HCT116 (cell line): ENCODE measurements around the gene PRPF6.

Experiments used
- POLR2A ChIP-seq: IDR thresholded peaks from 2 replicates; pipeline ENCODE4 v1.7.0; 2011; ENCODE audit warnings: borderline replicate concordance; ENCODE audit not compliant: insufficient read depth, insufficient read length; ENCODE audit errors: extremely low read depth
- TCF7L2 ChIP-seq: IDR thresholded peaks from 2 replicates; pipeline ENCODE4 v1.7.0; 2011; ENCODE audit warnings: borderline replicate concordance, inconsistent platforms; ENCODE audit not compliant: insufficient read depth, insufficient read length; ENCODE audit errors: extremely low read depth
- TF ChIP-seq, protein P1 (sequence below), 3 experiments: fragments of 200-600 bp in 1 of 3; sonication (generic) in 1 of 3; IDR thresholded peaks in 2 of 3; conservative IDR thresholded peaks in 1 of 3; 2 replicates each; pipeline ENCODE4 v1.5.1; 2012 to 2017; ENCODE audit warnings: low read depth in 2 of 3, low read length in 2 of 3, antibody characterized with exemption in 1 of 3, borderline replicate concordance in 1 of 3, control low read depth in 1 of 3, mild to moderate bottlenecking in 1 of 3, mixed read lengths in 1 of 3, mixed run types in 1 of 3, moderate library complexity in 1 of 3; ENCODE audit not compliant: insufficient read depth in 1 of 3

DNA sequence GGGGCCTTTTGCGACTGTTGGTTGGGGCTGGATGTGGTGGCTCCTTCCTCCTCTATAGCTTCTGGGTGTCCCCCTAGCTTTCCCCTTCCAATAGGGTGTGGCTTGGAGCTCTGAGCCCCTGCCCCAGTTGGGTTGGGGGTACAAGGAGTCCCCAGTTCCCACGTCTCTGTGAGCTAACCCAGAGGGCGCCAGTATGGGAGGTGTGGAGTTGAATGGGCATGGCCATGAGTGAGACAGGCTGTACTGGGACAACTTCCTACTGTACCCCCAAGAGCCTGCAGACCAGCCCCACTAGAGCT lies 56.2 kb downstream of the PRPF6 start:
- TF ChIP-seq TCF7L2, result no peak
- TF ChIP-seq POLR2A, result no peak
- TF ChIP-seq, protein P1, sequence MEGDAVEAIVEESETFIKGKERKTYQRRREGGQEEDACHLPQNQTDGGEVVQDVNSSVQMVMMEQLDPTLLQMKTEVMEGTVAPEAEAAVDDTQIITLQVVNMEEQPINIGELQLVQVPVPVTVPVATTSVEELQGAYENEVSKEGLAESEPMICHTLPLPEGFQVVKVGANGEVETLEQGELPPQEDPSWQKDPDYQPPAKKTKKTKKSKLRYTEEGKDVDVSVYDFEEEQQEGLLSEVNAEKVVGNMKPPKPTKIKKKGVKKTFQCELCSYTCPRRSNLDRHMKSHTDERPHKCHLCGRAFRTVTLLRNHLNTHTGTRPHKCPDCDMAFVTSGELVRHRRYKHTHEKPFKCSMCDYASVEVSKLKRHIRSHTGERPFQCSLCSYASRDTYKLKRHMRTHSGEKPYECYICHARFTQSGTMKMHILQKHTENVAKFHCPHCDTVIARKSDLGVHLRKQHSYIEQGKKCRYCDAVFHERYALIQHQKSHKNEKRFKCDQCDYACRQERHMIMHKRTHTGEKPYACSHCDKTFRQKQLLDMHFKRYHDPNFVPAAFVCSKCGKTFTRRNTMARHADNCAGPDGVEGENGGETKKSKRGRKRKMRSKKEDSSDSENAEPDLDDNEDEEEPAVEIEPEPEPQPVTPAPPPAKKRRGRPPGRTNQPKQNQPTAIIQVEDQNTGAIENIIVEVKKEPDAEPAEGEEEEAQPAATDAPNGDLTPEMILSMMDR (IDR thresholded peaks at IDR 0.05 in 2 of 3, conservative IDR thresholded peaks at IDR 0.05 in 1 of 3; ENCODE audit: borderline replicate concordance in 1 of 3, insufficient read depth in 1 of 3, low read depth in 2 of 3, low read length in 2 of 3), result no peak
